Esophagus muscularis mucosa (tissue), 4 donors: ENCODE results near the gene KREMEN2. TPM values are rescaled to one million over a fixed set of nuclear protein-coding genes. Genes with fewer than 3 reads are reported as not detected.

Experiments used
- DNase-seq: peaks from one replicate; pipeline ENCODE4 v3.0.0-alpha.2; 2017; ENCODE audit errors: extremely low spot score
- H3K27ac ChIP-seq, 4 donors: fragments of 200-600 bp; sonication (generic); replicated peaks in 1 of 4; 1 replicate in 3 of 4; 2 replicates in 1 of 4; pipeline ENCODE4 v1.5.1; 2016 to 2019; ENCODE audit warnings: mild to moderate bottlenecking in 1 of 4
- H3K27me3 ChIP-seq, 4 donors: fragments of 200-600 bp; sonication (generic); one replicate each; pipeline versions ENCODE4 v1.5.1 to v1.6.0; 2016 to 2019
- H3K36me3 ChIP-seq, 4 donors: fragments of 200-600 bp; sonication (generic); one replicate each; pipeline ENCODE4 v1.5.1; 2016 to 2019
- H3K4me1 ChIP-seq, 4 donors: fragments of 200-600 bp; sonication (generic); one replicate each; pipeline ENCODE4 v1.5.1; 2016 to 2019
- H3K4me3 ChIP-seq, 4 donors: fragments of 200-600 bp; sonication (generic); 1 replicate in 2 of 4; 2 replicates in 2 of 4; pipeline ENCODE4 v1.5.1; 2016 to 2019; ENCODE audit warnings: mild to moderate bottlenecking in 4 of 4, moderate library complexity in 1 of 4
- H3K9me3 ChIP-seq, 4 donors: fragments of 200-600 bp; sonication (generic); 1 replicate in 3 of 4; 2 replicates in 1 of 4; pipeline ENCODE4 v1.5.1; 2016 to 2019
- EP300 ChIP-seq: sonication (generic); formaldehyde crosslinking; IDR thresholded peaks from one replicate; pipeline ENCODE4 v1.6.1; 2017; ENCODE audit warnings: antibody characterized with exemption
- POLR2A ChIP-seq: fragments of 450-650 bp; IDR thresholded peaks from one replicate; pipeline ENCODE4 v1.6.1; 2017; ENCODE audit warnings: antibody characterized with exemption, moderate library complexity, mild to moderate bottlenecking, low read depth
- POLR2AphosphoS5 ChIP-seq, 2 donors: sonication (generic); formaldehyde crosslinking; IDR thresholded peaks; one replicate each; pipeline ENCODE4 v1.6.1; 2017; ENCODE audit warnings: antibody characterized with exemption in 2 of 2
- WGBS: methylation state at CpG from one replicate; pipeline ENCODE4 v1.1.5; 2018; 5-methylcytosine and 5-hydroxymethylcytosine counted together
- intact Hi-C: fragments of 100-400 bp; cut with DNase I; formaldehyde crosslinking; loops from one replicate; pipeline ENCODE4 v1.15.1; 2023
- total RNA-seq, 4 donors: library from RNA; depleted of rRNA; stranded (reverse); fragments of >200 nt; gene quantifications; one replicate each; pipeline versions ENCODE4 v1.1.0 to v1.2.1, GENCODE V29; 2016
- TF ChIP-seq, protein P1 (sequence below), 3 experiments: fragments of 200-600 bp in 2 of 3; fragments of 450-650 bp in 1 of 3; sonication (generic) in 2 of 3; IDR thresholded peaks; one replicate each; pipeline ENCODE4 v1.5.1; 2017 to 2019; ENCODE audit warnings: antibody characterized with exemption in 3 of 3, mild to moderate bottlenecking in 2 of 3, moderate library complexity in 1 of 3

Gene KREMEN2
- total RNA-seq, 4 donors from 2014 or later, result 0.13 TPM; not detected in 3

DNA sequence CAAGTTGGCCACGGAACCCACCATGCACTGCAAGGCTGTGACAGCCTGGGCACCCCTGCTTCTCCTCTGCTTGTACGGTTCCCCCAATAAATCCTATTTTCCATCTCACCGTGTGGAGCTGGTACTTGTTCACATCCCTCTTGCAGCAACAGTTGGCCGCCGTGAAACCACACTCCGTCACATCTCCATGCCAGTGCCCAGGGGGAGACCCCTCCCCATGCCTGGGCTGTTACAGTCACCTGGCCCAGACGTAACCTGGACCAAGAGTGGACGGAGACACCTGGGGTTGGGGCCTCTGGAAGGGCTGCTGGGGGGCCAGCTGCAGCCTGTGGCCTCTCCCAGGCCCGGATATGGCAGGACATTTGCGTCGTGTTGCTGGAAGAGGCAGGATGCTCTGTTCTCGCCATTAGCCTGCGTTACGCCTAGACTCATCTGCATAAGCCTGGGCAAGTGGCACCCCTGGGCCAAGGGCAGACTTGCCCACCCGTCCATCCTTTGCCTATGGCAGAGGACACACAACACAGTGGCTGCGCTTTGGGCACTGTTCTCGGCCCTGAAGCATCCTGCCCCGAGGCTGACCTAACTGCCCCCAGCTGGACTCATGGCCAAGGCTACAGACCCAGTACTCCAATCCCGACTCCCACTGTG, 14.2 kb upstream of the KREMEN2 start:
- no peak for DNase-seq
- no peak overlapping the region for H3K27ac ChIP-seq
- H3K36me3 ChIP-seq, result peaks cover 11 to 40% (median 29%) of the 10 kb centered on the region in 4 donors
- TF ChIP-seq POLR2A, result no peak
- TF ChIP-seq, protein P1, sequence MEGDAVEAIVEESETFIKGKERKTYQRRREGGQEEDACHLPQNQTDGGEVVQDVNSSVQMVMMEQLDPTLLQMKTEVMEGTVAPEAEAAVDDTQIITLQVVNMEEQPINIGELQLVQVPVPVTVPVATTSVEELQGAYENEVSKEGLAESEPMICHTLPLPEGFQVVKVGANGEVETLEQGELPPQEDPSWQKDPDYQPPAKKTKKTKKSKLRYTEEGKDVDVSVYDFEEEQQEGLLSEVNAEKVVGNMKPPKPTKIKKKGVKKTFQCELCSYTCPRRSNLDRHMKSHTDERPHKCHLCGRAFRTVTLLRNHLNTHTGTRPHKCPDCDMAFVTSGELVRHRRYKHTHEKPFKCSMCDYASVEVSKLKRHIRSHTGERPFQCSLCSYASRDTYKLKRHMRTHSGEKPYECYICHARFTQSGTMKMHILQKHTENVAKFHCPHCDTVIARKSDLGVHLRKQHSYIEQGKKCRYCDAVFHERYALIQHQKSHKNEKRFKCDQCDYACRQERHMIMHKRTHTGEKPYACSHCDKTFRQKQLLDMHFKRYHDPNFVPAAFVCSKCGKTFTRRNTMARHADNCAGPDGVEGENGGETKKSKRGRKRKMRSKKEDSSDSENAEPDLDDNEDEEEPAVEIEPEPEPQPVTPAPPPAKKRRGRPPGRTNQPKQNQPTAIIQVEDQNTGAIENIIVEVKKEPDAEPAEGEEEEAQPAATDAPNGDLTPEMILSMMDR (IDR thresholded peaks at IDR 0.05), result no peak
- no peaks in the 10 kb centered on the region for H3K9me3 ChIP-seq
- H3K4me1 ChIP-seq, result no peaks in the 10 kb centered on the region
- no peak overlapping the region for H3K4me3 ChIP-seq
- intact Hi-C loops, result no loop called here
- WGBS, result 91% methylated on average over 12 of the region's 19 CpGs
- peaks cover 0 to 10% (median 2%) of the 10 kb centered on the region in 4 donors for H3K27me3 ChIP-seq

DNA sequence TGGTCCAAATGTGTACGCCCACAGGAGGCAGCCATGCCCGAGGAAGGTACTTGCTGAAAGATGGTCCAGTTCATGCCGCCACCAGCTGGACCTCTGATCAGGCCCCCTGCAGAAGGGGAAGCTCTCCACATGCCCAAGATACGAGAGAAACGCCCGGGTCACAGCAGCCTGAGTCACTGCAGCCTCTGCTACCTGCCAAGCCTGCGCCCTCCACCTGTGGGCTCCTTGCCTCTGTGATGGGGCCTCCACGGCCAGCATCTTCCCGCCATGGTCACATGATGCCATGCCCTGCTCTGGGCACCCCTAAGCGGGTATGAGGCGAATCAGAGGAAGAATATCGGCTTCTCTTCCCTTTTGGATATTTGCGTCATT, 13.7 kb upstream of the KREMEN2 start:
- TF ChIP-seq, protein P1 (IDR thresholded peaks at IDR 0.05), result no peak
- TF ChIP-seq EP300 (no peak), POLR2AphosphoS5 (IDR thresholded peaks at IDR 0.05) (no peak), POLR2A (no peak)

DNA sequence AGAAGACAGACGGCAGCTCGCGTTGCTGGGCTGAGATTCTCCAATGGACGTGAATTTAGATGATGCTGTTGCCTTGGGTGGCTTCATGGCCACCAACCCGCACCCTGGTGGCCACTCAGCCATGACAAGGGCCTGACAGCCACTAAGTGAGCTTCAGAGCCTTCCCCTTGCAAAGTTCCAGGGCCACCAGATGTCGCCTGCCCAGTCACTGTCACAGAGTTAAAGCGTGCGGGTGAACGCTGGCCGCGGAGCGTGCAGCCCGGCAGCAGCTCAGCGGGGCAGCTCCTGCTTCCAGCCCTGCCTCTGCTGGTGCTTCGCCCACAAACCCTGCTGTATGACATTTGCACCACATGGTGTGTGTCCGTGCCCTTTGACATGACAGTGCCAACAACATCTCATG, 13.3 kb upstream of the KREMEN2 start:
- H3K27ac ChIP-seq, result no peak overlapping the region
- no peak for DNase-seq
- no peaks in the 10 kb centered on the region for H3K4me1 ChIP-seq
- whole genome bisulfite sequencing, result 93% methylated on average over 10 of the region's 16 CpGs
- TF ChIP-seq, protein P1 (IDR thresholded peaks at IDR 0.05), result no peak
- TF ChIP-seq POLR2AphosphoS5 (IDR thresholded peaks at IDR 0.05) (no peak), EP300 (no peak)
- no peaks in the 10 kb centered on the region for H3K9me3 ChIP-seq
- peaks cover 11 to 36% (median 28%) of the 10 kb centered on the region in 4 donors for H3K36me3 ChIP-seq
- intact Hi-C loops, result no loop called here
- H3K27me3 ChIP-seq, result peaks cover 0 to 19% (median 9%) of the 10 kb centered on the region in 4 donors
- H3K4me3 ChIP-seq, result no peak overlapping the region

More for the DNA sequence above, 13.7 kb upstream of the KREMEN2 start:
- Histone ChIP-seq H3K27me3 (peaks cover 0 to 15% (median 6%) of the 10 kb centered on the region in 4 donors), H3K4me1 (no peaks in the 10 kb centered on the region), H3K9me3 (no peaks in the 10 kb centered on the region), H3K36me3 (peaks cover 11 to 36% (median 28%) of the 10 kb centered on the region in 4 donors), H3K27ac (no peak overlapping the region), H3K4me3 (no peak overlapping the region)
- no peak for DNase-seq
- WGBS, result 100% methylated on average over 8 of the region's 13 CpGs
- intact Hi-C loops, result no loop called here

DNA sequence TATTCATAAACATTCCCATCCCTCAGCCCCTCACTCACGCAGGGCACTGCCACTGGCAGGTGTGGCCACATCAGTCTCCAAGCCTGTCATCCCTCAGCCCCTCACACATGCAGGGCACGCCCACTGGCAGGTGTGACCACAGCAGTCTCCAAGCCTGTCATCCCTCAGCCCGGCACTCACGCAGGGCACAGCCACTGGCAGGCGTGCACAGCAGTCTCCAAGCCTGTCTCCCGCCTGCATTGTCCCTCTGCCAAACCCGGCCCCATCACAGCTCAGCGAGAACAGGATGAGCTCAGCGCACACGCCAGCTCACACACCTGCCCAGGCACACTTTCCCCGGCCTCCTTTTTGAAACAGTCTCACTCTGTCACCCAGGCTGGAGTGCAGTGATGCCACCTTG, 11.4 kb upstream of the KREMEN2 start:
- intact Hi-C loops, result no loop called here
- no peak for DNase-seq
- H3K9me3 ChIP-seq, result no peaks in the 10 kb centered on the region
- H3K4me1 ChIP-seq, result no peaks in the 10 kb centered on the region
- H3K4me3 ChIP-seq, result no peak overlapping the region
- H3K27me3 ChIP-seq, result peaks cover 0 to 38% (median 16%) of the 10 kb centered on the region in 4 donors
- H3K27ac ChIP-seq, result no peak overlapping the region
- 62% methylated on average over 10 of the region's 11 CpGs for WGBS
- TF ChIP-seq EP300 (no peak), POLR2A (no peak), POLR2AphosphoS5 (IDR thresholded peaks at IDR 0.05) (no peak)
- TF ChIP-seq, protein P1 (IDR thresholded peaks at IDR 0.05), result no peak
- peaks cover 11 to 26% (median 22%) of the 10 kb centered on the region in 4 donors for H3K36me3 ChIP-seq
